ENCODE results near the gene TCAIM.

The TCAIM gene

GRCh38 chr3:44446929-44447328, 108.4 kb downstream of the TCAIM start:
- no peak for DNase-seq

GRCh38 chr3:44451441-44451840, 112.9 kb downstream of the TCAIM start:
- DNase-seq, result no peak

GRCh38 chr3:44454258-44454657, 115.7 kb downstream of the TCAIM start:
- no peak for DNase-seq

GRCh38 chr3:44455318-44455717, 116.8 kb downstream of the TCAIM start:
- no peak for DNase-seq

All from activated gamma-delta T cell treated with Interleukin-2 at 50 U/mL for 16 hours (primary cell).